Transverse colon (tissue), 4 donors: Measurements from ENCODE around the gene MED26. TPM values are rescaled to one million over a fixed set of nuclear protein-coding genes. Genes with fewer than 3 reads are reported as not detected.

Source experiments
- DNase-seq: peaks from one replicate; pipeline ENCODE4 v3.0.0-alpha.2; 2019
- H3K27ac ChIP-seq, 4 donors: fragments of 200-600 bp; sonication (generic); 2 replicates each; pipeline ENCODE4 v1.5.1; 2016 to 2018; ENCODE audit warnings: inconsistent platforms in 4 of 4
- H3K27me3 ChIP-seq: fragments of 200-600 bp; sonication (generic); 2 replicates; pipeline ENCODE4 v1.5.1; 2017; ENCODE audit warnings: inconsistent platforms
- H3K36me3 ChIP-seq, 4 donors: fragments of 200-600 bp; sonication (generic); 2 replicates each; pipeline ENCODE4 v1.5.1; 2017 to 2019; ENCODE audit warnings: inconsistent platforms in 4 of 4
- H3K4me1 ChIP-seq, 4 donors: fragments of 200-600 bp; sonication (generic); 2 replicates each; pipeline ENCODE4 v1.5.1; 2017 to 2020; ENCODE audit warnings: inconsistent platforms in 4 of 4
- H3K4me3 ChIP-seq, 4 donors: fragments of 200-600 bp; sonication (generic); 1 replicate in 1 of 4; 2 replicates in 3 of 4; pipeline versions ENCODE4 v1.5.1 to v1.6.1; 2017 to 2019; ENCODE audit warnings: inconsistent platforms in 4 of 4
- H3K9me3 ChIP-seq, 2 donors: fragments of 200-600 bp; sonication (generic); 2 replicates each; pipeline ENCODE4 v1.5.1; 2017 to 2019; ENCODE audit warnings: inconsistent platforms in 2 of 2
- CTCF ChIP-seq, 5 experiments: fragments of 200-600 bp in 3 of 5; fragments of 450-650 bp in 2 of 5; sonication (generic) in 3 of 5; IDR thresholded peaks; 1 replicate in 2 of 5; 2 replicates in 3 of 5; pipeline ENCODE4 v1.5.1; 2016 to 2017; ENCODE audit warnings: antibody characterized with exemption in 5 of 5, inconsistent platforms in 3 of 5, mild to moderate bottlenecking in 2 of 5, moderate library complexity in 1 of 5
- EP300 ChIP-seq: sonication (generic); formaldehyde crosslinking; IDR thresholded peaks from one replicate; pipeline ENCODE4 v1.6.1; 2017; ENCODE audit warnings: antibody characterized with exemption, low read depth
- POLR2A ChIP-seq: fragments of 450-650 bp; IDR thresholded peaks from one replicate; pipeline ENCODE4 v1.6.1; 2016; ENCODE audit warnings: antibody characterized with exemption, mild to moderate bottlenecking, moderate library complexity
- POLR2AphosphoS5 ChIP-seq, 3 donors: sonication (generic); formaldehyde crosslinking; IDR thresholded peaks; one replicate each; pipeline ENCODE4 v1.6.1; 2016; ENCODE audit warnings: antibody characterized with exemption in 3 of 3
- WGBS, 2 donors: methylation state at CpG; one replicate each; pipeline ENCODE4 v1.1.5; 2018; ENCODE audit warnings: low coverage in 1 of 2; 5-methylcytosine and 5-hydroxymethylcytosine counted together
- in situ Hi-C, 4 donors: fragments of 200-750 bp; cut with MboI; loops; one replicate each; pipeline versions ENCODE4 v1.15.0 to v1.15.1; 2017; ENCODE audit warnings: low sequenced_read_pairs in 3 of 4, low pct_ligation_motif_present in 1 of 4, low pct_unique_long_range_greater_than_20kb in 1 of 4
- intact Hi-C: fragments of 100-400 bp; cut with DNase I; formaldehyde crosslinking; loops from one replicate; pipeline ENCODE4 v1.15.1; 2023; ENCODE audit warnings: low total_unique reads
- total RNA-seq, 4 donors: library from RNA; depleted of rRNA; stranded (reverse); fragments of >200 nt; gene quantifications; one replicate each; pipeline ENCODE4 v1.1.0, GENCODE V29; 2016

MED26 gene
- total RNA-seq, 4 donors from 2014 or later = 7.8 to 15.0 (median 9.5) TPM

GRCh38 chr19:16536130-16536529, 91.9 kb downstream of the MED26 start:
- Histone ChIP-seq H3K9me3 (no peaks in the 10 kb centered on the region), H3K27me3 (no peaks in the 10 kb centered on the region), H3K36me3 (peaks cover 0 to 44% (median 19%) of the 10 kb centered on the region in 4 donors), H3K27ac (no peak overlapping the region), H3K4me1 (peaks cover 5 to 18% (median 14%) of the 10 kb centered on the region in 4 donors), H3K4me3 (no peak overlapping the region)
- intact Hi-C loops = no loop called here
- TF ChIP-seq EP300 (no peak), CTCF (IDR thresholded peaks at IDR 0.05) (no peak), POLR2A (no peak), POLR2AphosphoS5 (IDR thresholded peaks at IDR 0.05) (no peak)
- DNase-seq = no peak
- in situ Hi-C loops = no loop called here
- WGBS, 2 donors = 94% methylated on average over 8 of the region's 9 CpGs; no CpG with 5 or more reads in 1 of the 2 donors

DNA sequence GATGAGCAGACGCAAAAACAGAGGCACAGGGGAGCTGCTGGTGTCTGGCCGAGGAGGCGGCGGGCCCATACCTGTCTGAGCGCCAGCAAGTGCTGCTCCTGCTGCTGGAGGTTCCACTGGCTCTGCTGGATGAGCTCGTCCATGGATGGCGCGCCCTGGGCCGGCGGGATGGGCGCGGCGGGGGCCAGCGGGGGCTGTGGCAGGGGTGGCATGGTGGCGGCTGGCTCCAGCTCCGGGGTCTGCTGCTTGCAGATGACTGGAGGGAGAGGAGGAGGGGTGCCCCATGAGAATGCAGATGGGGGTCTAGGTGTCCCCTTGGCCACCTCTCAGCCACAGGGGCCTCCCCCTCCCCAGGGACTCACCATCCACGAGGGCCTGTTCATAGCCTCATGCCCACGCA, 92.6 kb downstream of the MED26 start:
- Histone ChIP-seq H3K27ac (no peak overlapping the region), H3K9me3 (no peaks in the 10 kb centered on the region), H3K27me3 (no peaks in the 10 kb centered on the region), H3K36me3 (peaks cover 0 to 52% (median 25%) of the 10 kb centered on the region in 4 donors), H3K4me3 (no peak overlapping the region), H3K4me1 (peaks cover 0 to 11% (median 7%) of the 10 kb centered on the region in 4 donors)
- 94% methylated on average over 16 of the region's 18 CpGs; no CpG with 5 or more reads in 1 of the 2 donors for WGBS, 2 donors
- in situ Hi-C loops = no loop called here
- intact Hi-C loops = no loop called here
- no peak for TF ChIP-seq POLR2A
- no peak for TF ChIP-seq CTCF (IDR thresholded peaks at IDR 0.05)
- TF ChIP-seq POLR2AphosphoS5 (IDR thresholded peaks at IDR 0.05) = no peak
- TF ChIP-seq EP300 = no peak
- no peak for DNase-seq

- WGBS, 2 donors = 91% methylated on average over 41 of the region's 47 CpGs; no CpG with 5 or more reads in 1 of the 2 donors
- in situ Hi-C loops (no loop called here), intact Hi-C loops (no loop called here)
- Histone ChIP-seq H3K36me3 (peaks cover 0 to 68% (median 36%) of the 10 kb centered on the region in 4 donors), H3K27me3 (no peaks in the 10 kb centered on the region), H3K4me3 (no peak overlapping the region), H3K27ac (no peak overlapping the region), H3K4me1 (no peaks in the 10 kb centered on the region), H3K9me3 (no peaks in the 10 kb centered on the region)
- DNase-seq = no peak
- no peak for TF ChIP-seq CTCF (IDR thresholded peaks at IDR 0.05)
- no peak for TF ChIP-seq POLR2AphosphoS5 (IDR thresholded peaks at IDR 0.05)
- no peak for TF ChIP-seq POLR2A
- TF ChIP-seq EP300 = no peak
Measured at GRCh38 chr19:16532440-16533234, 95.4 kb downstream of the MED26 start.

DNA sequence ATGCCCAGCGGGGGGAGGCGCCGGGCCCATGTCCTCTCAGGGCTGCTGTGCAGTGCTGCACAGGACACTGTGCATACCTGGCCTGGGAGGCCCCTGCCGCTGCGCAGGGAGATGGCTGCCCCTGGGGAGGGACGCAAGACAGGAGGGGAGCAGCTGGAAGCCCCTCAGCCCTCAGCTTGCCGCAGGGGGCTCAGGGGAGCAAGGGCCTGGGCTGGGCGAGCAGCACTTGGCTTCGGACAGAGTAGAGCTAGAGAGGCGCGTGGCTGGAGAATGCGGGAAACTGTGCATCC, 96.7 kb downstream of the MED26 start:
- intact Hi-C loops = no loop called here
- DNase-seq = no peak
- no peak overlapping the region for H3K27ac ChIP-seq
- in situ Hi-C loops = no loop called here
- no peaks in the 10 kb centered on the region for H3K9me3 ChIP-seq
- no peak overlapping the region for H3K4me3 ChIP-seq
- H3K4me1 ChIP-seq = no peaks in the 10 kb centered on the region
- H3K27me3 ChIP-seq = no peaks in the 10 kb centered on the region
- H3K36me3 ChIP-seq = peaks cover 0 to 80% (median 42%) of the 10 kb centered on the region in 4 donors
- TF ChIP-seq EP300 (no peak), POLR2A (no peak), POLR2AphosphoS5 (IDR thresholded peaks at IDR 0.05) (no peak), CTCF (IDR thresholded peaks at IDR 0.05) (no peak)
- 91 to 100% methylated on average over 1 to 12 of the region's 12 CpGs for WGBS, 2 donors
